MM.1S (cell line): ENCODE results near the gene ERICH6B.

Source experiments
- DNase-seq: peaks from one replicate; pipeline ENCODE4 v3.0.0-alpha.2; 2015
- H2AFZ ChIP-seq: fragments of 300-600 bp; sonication (generic); 2 replicates; pipeline ENCODE4 v1.6.0; 2016; ENCODE audit warnings: antibody characterized with exemption, low read length
- H3F3A ChIP-seq: fragments of 300-600 bp; sonication (generic); 2 replicates; pipeline ENCODE4 v1.6.1; 2016; ENCODE audit warnings: mild to moderate bottlenecking, antibody characterized with exemption, low read length, moderate library complexity, mixed read lengths; ENCODE audit not compliant: insufficient read depth
- H3K27ac ChIP-seq: fragments of 300-600 bp; sonication (generic); 2 replicates; pipeline ENCODE4 v1.5.1; 2016; ENCODE audit warnings: mild to moderate bottlenecking, low read length
- H3K27me3 ChIP-seq: fragments of 300-600 bp; sonication (generic); replicated peaks from 2 replicates; pipeline ENCODE4 v1.6.0; 2016; ENCODE audit warnings: low read length; ENCODE audit not compliant: insufficient read depth
- H3K36me3 ChIP-seq: fragments of 300-600 bp; sonication (generic); replicated peaks from 2 replicates; pipeline ENCODE4 v1.6.1; 2016; ENCODE audit warnings: mild to moderate bottlenecking, low read length, mixed read lengths; ENCODE audit not compliant: insufficient read depth
- H3K4me1 ChIP-seq: fragments of 300-600 bp; sonication (generic); 2 replicates; pipeline ENCODE4 v1.6.1; 2016; ENCODE audit warnings: low read length, mixed read lengths
- H3K4me2 ChIP-seq: fragments of 300-600 bp; sonication (generic); 2 replicates; pipeline ENCODE4 v1.6.0; 2016; ENCODE audit warnings: low read depth, low read length
- H3K4me3 ChIP-seq: fragments of 300-600 bp; sonication (generic); 2 replicates; pipeline ENCODE4 v1.5.1; 2016; ENCODE audit warnings: low read length, mixed read lengths
- H3K79me2 ChIP-seq: fragments of 300-600 bp; sonication (generic); 2 replicates; pipeline ENCODE4 v1.6.1; 2016; ENCODE audit warnings: mixed run types, low read length, mixed read lengths
- H3K9ac ChIP-seq: fragments of 300-600 bp; sonication (generic); 2 replicates; pipeline ENCODE4 v1.6.1; 2016; ENCODE audit warnings: low read length, mixed read lengths
- H3K9me2 ChIP-seq: fragments of 300-600 bp; sonication (generic); replicated peaks from 2 replicates; pipeline ENCODE4 v1.6.1; 2016; ENCODE audit warnings: mild to moderate bottlenecking, low read length, mixed read lengths; ENCODE audit not compliant: insufficient read depth
- H3K9me3 ChIP-seq: fragments of 300-600 bp; sonication (generic); replicated peaks from 2 replicates; pipeline ENCODE4 v1.6.1; 2016; ENCODE audit warnings: mild to moderate bottlenecking, low read length, mixed read lengths; ENCODE audit not compliant: insufficient read depth
- H4K20me1 ChIP-seq: fragments of 300-600 bp; sonication (generic); 2 replicates; pipeline ENCODE4 v1.6.1; 2016; ENCODE audit warnings: mild to moderate bottlenecking, low read length, moderate library complexity, mixed read lengths; ENCODE audit not compliant: insufficient read depth
- CTCF ChIP-seq: fragments of 300-600 bp; sonication (generic); IDR thresholded peaks from 2 replicates; pipeline ENCODE4 v1.5.1; 2016; ENCODE audit warnings: antibody characterized with exemption, low read length, mixed read lengths
- EZH2 ChIP-seq: fragments of 300-600 bp; sonication (generic); optimal IDR thresholded peaks from 2 replicates; pipeline ENCODE3; 2017; ENCODE audit warnings: low read depth, mild to moderate bottlenecking, antibody characterized with exemption, low read length, mixed read lengths
- EZH2phosphoT487 ChIP-seq: fragments of 300-600 bp; sonication (generic); IDR thresholded peaks from 2 replicates; pipeline ENCODE4 v1.6.1; 2018; ENCODE audit warnings: antibody characterized with exemption, low read length

Gene ERICH6B

DNA sequence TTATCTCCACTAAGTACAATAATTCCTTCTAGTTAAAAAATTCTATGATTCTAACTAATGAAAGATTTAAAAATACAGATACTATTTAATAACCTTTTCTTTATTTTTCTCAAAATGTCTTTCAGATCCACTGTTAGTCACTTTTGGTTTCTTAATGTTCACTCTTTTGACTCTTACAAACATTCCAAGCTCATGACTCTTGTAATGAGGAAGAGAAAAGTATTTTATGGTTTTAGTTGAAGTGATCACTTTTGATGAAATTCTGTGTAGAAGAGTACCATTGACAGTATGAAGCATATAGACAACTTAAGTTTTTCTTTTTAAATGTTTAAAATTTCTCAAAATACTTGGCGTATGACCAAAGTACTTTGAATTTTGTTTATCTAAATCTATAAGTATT is 123.0 kb downstream of the ERICH6B start:
- no peaks in the 10 kb centered on the region for H3K9me2 ChIP-seq
- DNase-seq, result no peak
- H3K79me2 ChIP-seq, result no peaks in the 10 kb centered on the region
- H3K36me3 ChIP-seq, result no peaks in the 10 kb centered on the region
- no peak overlapping the region for H3K4me2 ChIP-seq
- TF ChIP-seq EZH2 (no peak), CTCF (no peak), EZH2phosphoT487 (no peak)
- H2AFZ ChIP-seq, result no peak overlapping the region
- H3K9ac ChIP-seq, result no peak overlapping the region
- H3K27me3 ChIP-seq, result no peaks in the 10 kb centered on the region
- H3K27ac ChIP-seq, result no peak overlapping the region
- H3K9me3 ChIP-seq, result no peaks in the 10 kb centered on the region
- no peaks in the 10 kb centered on the region for H3K4me1 ChIP-seq
- no peaks in the 10 kb centered on the region for H4K20me1 ChIP-seq
- H3K4me3 ChIP-seq, result no peak overlapping the region
- H3F3A ChIP-seq, result no peaks in the 10 kb centered on the region
